Stimulated activated CD4-positive, alpha-beta T cell treated with anti-CD3 and anti-CD28 coated beads, Interleukin-4, amount 100 ng/mL, for 24 hours (primary cell): ENCODE data around the gene HPN.

ENCODE experiments used
- DNase-seq: peaks from one replicate; pipeline ENCODE4 v3.0.0-alpha.2; 2020

HPN gene

DNA sequence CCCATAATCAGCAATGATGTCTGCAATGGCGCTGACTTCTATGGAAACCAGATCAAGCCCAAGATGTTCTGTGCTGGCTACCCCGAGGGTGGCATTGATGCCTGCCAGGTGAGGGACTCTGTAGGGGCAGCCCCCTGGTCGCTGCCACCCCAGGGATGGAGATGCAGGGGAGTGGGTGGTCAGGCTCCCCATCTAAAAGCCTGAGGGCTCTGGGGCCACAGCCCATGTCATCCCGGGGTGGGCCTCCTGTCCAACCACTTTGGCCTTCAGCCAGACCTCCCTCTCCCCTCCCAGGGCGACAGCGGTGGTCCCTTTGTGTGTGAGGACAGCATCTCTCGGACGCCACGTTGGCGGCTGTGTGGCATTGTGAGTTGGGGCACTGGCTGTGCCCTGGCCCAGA, 24.1 kb downstream of the HPN start:
- no peak for DNase-seq

DNA sequence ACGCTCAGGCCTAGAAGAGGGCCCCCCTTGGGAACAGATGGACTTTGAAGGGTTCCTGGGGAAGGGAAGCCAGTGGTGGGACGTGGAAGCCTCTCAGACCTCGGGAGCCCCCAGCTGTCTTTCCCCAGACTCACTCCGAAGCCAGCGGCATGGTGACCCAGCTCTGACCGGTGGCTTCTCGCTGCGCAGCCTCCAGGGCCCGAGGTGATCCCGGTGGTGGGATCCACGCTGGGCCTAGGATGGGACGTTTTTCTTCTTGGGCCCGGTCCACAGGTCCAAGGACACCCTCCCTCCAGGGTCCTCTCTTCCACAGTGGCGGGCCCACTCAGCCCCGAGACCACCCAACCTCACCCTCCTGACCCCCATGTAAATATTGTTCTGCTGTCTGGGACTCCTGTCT, 24.6 kb downstream of the HPN start:
- DNase-seq, result no peak

DNA sequence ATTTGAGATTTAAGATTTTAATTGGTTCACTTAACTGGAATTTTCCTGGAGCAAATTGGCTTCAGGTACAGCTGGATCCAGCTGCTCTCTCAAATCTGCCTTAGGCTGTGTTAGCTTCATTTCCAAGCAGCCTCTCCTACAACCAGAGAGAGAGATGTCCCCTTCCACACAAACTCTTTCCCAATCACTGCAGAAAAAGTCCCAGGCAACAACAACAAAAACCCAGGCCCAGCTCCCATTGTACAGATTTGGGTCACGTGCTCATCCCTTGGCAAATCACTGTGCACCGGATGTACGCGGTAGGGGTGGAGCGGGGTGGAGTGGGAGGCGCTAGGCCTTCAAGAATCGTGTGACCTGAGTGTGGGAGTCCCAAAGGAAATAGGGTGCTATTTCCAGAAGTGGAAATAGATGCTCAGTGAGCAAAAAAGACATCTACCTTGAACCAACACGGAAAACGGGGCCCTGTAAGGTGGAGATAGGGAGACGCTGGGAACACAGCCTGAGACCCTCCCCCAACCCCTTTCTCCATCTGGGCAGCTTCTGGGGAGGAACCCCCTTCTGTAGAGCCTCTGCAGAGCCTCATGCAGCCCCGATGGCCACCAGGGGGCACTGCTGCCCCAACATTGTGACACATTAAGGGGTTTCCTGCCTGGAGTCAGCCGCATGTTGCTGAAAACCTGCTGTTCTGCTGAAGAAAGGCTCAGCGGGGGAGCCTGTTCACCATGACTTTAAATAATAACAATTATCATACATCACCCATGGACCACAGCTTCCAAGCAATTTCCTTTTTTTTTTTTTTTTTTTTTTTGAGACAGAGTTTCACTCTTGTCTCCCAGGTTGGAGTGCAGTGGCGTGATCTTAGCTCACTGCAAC, 25.4 kb downstream of the HPN start:
- DNase-seq, result peak; percentile 92

DNA sequence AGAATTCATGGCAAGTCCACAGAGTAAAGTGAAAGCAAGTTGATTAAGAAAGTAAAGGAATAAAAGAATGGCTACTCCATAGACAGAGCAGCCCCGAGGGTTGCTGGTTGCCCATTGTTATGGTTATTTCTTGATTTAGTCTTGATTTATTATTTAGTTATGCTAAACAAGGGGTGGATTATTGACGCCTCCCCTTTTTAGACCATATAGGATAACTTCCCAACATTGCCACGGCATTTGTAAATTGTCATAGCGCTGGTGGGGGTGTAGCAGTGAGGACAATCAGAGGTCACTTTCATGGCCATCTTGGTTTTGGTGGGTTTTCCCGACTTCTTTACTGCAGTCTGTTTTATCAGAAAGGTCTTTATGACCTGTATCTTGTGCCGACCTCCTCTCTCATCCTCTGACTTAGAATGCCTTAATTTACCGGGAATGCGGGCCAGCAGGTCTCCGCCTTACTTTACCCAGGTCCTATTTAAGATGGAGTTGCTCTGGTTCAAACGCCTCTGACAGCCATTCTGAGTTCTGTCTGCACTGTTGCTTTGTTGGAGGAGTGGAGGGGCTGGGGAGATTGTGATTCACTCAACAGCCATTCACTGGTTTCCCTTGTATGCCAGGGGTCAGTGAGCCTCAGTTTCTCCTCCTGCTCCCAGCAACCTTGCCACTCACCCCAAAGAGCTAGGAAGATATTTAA, 27.6 kb downstream of the HPN start:
- no peak for DNase-seq

DNA sequence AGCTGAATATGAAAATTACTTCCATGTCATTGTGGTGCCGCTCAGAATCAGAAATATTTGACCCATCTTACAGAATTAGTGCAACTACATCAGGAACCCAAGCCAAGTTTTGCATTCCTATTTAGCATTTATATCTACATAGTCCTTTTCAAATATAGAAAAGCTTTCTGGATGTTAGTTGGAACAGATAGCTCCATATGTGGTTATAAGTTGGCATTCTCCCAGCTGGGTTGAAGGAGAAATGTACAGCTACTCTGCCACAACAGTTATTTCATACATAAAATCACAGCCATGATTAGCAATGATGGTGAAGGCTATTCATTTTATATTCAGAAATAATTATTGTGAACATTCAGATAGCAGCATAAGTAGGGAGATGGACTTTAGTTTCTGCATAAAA, 28.2 kb downstream of the HPN start:
- DNase-seq, result no peak

DNA sequence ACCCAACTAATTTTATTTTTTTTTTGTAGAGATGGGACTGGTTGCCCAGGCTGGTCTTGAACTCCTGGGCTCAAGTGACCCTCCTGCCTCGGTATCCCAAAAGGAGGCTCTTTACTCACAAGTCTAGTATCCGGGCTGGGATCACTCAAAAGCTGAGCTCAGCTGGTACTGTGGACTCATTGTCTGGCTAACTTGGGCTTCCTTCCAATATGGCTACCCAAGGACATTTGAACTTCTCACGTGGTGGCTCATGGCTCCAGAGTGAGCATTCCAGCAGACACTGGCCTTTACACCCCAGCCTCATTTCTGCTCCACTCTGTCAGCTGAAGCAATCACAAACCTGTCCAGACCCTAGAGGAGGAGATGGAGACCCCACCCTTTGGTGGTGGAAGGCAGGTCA, 28.9 kb downstream of the HPN start:
- no peak for DNase-seq

DNA sequence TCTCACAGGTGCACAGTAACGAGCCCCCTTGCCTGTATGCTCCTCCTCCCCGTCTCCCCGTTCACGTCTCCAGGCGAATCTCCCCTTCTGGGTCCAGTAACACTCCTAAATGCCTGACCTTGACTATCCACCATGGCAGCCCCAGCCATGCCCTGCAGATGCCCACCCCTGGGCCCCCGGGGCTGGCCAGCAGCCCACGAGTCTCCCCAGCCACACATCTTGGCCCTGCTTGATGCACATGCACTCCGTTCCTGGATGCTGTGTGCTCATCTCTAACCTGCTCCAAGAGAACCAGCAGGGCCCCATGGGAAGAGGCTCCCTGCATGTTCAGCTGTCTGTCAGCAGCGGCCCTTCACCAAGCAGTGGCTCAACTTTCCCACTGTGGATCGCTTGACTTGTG, 32.0 kb downstream of the HPN start:
- no peak for DNase-seq

DNA sequence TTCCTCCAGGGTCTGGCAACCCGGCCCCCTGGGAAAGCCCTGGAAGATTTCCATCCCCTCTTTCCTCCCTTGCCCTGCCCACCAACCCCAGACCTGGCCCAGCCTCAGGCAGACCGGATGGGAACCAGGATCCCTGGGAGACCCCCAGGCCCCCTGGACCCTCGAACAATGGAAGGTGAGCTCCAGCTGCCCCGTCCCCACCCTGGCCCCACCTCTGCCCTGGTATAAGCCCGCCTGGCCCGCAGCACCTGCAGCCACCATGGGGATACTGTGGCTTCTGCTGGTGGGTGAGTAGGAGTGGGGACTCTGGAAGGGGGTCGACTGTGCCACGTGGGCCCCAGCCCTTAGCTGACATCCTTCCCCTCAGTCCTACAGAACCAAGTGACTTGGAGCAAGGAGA, 32.4 kb downstream of the HPN start:
- DNase-seq, result no peak

DNA sequence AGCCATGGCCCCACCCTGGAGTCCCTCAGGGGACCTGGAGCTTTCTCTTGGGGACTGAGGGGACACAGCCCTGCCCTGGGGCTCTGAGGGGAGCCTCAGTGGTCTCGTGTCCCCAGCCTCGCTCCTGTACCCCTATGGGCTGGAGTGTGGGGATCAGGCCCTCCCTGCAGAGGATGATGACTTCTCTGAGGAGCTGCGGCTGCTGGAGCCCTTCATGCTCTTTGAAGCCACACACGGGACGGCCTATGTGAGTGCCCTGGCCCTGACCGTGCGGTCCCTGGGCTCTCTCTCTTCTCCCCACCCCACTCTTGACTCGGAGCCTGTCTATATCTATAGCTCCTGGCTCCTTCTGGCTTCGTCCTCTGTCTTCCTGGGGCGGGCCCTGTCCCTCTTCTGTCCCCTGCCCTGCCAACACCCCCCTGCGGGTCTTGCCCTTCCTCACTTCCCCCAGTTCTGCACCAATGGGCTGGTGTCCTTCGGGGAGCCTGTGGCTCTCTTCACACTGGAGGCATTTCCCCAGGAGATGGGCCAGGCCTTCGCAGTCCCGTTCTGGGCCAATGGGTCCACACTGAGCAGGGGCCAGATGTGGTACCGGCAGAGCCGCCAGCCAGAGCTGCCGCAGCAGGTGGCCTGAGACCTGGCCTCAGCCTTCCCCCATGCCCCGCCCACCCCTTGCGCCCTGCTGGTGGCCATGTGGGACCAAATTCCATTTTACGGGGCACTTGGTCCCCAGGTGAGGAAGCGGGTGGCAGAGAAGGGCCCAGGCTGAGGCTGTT, 33.1 kb downstream of the HPN start:
- no peak for DNase-seq

DNA sequence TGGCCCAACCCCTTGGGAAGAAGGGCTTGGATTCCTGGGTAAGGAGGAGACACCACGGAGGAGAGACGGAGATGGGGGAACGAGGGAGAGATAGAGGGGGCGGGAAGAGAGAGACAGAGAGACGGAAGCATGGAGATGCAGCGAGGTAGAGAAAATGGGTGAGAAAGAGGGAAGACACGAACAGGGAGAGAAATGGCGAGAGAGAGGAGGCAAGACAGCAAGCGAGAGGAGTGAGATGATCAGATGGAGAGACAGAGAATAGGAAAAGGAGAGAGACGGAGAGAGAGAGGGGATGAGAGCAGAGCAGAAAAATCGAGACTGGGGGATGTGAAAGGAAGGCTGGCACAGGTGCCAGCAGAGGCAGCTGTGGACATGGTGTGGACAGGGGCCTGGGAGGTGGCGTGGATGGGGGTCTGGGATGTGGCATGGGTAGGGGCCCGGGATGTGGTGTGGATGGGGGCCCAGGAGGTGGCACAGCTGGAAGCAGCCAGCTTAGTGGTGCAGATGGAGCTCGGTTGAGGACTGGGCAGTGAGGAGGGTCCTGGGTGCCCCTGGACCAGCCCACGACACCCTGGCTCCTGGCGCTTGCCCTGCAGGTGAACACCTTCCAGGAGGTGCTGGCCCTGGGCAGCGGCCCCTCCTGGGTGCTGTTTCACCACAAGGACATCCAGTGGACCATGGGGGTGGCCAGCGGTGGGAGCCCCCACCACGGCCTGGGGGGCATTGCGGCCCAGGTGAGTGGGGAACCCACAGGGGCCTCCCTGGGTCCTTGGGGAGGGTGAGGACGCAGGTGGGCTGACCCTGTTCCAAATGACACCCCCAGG, 33.9 kb downstream of the HPN start:
- no peak for DNase-seq

DNA sequence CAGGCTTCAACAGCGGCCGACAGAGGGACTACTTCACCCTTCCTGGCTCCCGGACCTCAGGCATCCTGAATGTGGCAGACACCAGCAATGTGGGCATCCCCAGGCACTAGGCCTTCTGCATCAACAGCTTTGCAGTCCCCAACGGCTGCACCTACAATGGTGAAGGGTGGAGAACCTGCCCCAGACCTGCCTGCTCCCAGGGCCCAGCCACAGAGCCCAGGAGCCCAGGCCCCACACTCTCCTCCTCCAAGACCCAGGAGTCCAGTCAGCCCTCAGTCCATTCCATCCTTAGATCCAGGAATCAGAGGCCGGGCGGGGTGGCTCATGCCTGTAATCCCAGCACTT, 34.5 kb downstream of the HPN start:
- DNase-seq, result no peak

DNA sequence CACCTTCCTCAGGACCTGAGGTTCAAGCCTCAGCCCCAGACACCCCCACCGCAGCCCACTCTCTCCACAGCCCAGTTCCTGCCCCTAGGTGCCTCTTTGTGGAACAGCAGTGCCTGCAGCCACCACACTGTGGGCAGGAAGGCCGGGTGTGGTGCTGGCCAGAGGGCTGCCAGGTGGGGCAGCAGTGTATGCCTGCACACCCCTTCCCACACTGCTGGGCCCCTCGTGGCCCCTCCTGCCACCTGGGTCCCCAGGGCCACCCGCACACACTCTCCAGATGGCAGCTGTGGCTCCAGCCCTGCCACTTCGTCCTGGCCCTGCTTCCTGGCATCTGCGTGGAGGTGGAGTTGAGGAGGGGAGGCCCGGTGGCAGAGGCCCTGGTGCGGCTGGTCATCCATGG, 35.1 kb downstream of the HPN start:
- DNase-seq, result no peak

DNA sequence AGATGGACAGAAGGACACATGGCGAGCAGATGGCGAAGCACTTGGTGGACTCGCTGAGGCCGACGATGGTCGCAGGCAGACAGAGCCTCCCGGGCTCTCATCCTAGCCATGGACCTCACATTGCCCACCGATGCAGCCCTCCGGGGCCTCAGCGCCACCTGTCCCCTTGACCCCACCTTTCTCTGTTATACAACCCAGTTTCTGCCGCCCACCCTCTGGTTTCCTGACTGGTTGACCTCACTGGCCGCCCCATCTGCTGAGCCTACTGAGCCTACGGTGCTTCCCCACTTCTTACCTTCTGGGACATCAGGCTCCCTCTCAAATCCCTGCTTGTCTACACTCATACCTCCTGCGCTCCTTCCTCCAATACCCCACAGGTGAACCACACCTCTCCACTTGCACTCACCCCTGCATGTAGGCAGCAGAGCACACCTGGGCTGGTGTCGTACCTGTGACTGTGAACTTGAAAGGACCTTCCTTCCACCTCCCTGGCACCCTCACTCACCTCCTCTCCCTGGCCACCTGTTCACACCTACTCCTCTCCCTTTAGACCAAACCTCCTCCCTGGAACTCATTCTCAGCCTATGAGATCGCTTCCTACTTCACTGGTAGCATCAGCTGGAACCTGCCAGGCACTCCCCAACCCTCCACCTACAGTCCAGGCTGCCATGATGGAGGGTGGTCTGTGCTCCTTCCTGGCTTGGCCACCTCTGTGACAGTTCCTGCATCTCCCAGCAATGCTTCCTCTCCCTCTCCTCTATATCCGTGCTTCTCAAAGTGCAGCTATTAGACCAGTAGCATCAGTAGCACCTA, 36.1 kb downstream of the HPN start:
- DNase-seq, result no peak

DNA sequence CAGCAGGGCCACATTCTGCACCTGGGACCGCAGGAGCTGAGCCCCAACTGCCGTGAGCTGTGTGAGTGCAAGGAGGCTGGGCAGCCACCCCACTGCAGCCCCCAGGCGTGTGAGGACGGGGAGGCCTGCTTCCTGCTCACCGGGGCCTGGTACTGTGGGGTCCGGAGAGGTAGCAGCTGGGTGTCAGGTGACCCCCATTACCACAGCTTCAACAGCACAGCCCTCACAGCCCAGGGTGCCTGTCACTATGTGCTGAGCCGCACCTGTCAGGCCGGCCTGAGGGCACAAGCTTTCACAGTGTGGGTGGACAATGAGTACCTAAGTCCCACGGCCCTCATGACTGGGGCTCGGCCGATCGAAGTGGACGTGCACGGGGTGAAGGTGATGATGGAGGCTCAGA, 38.3 kb downstream of the HPN start:
- DNase-seq, result no peak

DNA sequence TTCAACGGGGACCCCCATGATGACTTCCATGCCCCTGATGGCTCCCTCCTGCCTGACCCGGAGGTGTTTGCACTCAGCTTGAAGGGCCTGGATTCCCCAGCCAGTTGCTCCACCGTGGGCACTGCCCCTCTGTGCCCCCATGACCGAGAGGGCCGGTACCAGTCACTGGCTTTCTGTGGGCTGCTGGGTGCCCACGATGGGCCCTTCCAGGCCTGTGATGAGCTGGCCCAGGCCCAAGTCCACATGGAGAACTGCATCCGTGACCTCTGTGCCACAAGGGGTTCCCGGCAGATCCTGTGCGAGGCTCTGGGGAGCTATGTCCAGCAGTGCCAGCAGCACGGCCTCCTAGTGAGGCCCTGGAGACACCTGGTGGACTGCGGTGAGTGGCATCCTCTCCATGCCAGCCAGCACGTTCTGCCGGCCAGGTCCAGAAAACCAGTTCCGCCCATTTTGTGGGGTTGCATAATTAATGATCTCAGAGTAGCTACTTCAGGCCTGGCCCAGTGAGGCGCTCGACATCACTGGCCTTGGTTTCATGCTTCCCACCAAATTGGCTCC, 39.2 kb downstream of the HPN start:
- no peak for DNase-seq

DNA sequence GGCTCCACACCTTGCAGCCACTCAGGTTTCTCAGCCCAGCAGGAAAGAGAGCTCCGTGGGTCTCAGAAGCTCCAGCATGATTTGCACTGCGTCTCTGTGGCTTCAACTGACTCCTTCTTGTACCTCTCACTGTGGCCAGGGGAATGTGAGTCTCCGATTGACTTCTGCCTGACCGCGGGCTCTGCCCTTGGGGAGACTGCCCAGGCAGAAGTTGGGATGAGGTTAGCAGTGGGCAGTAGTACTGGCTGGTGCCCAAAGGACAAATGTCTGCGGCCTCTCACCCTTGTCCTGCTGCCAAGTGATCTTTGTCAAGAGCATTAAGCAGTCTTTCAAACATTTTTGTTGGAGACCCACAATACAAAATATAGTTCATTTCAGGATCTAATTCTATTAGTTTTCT, 39.7 kb downstream of the HPN start:
- DNase-seq, result no peak

DNA sequence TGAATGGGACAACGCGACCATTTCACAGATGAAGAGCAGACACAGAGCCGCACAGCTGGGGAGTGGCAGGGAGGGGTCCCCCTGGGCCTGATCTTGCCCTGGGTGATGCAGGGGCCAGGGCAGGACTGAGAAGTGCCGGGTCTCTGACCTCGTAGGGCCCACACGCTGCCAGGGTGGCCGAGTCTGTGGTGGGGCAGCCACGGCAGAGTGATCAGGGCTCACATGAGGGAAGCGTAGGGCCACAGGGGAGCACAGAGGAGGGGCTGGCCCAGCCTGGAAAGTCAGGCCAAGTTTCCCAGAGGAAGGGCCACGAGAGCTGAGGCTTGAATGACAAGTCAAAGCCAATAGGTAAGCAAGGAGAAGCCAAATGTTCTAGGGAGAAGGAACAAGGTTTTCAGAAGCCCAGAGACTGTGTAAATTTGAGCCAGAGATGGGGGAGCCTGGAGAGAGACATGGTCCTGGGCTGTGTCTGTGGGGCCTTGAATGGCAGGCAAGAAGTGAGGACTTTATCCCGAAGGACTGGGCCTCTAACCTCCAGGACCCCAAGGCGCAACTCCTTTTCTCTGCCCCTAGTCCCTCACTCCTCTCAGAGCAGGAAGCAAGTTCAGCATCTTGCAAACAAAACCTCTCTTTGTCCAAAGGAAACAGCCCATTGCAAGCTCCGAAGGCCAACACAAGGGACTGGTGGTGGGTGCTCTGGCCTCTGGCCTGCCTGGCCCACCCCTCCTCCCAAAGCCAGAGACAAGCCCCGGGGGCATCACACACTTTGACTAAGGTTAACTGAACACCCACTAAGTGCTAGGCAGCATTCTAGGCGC, 42.4 kb downstream of the HPN start:
- no peak for DNase-seq

DNA sequence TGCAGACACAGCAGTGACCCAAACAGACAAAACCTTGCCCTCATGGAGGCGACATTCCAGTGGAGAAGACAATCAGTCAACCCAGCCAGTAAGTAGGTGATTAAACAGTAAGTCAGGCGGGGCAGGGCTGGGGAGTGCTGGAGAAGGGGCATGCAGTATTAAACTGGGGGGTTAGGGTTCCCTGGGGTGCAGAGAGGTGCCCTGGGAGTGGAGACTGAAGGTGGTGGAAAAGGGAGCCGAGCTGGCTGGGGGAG, 42.9 kb downstream of the HPN start:
- no peak for DNase-seq

DNA sequence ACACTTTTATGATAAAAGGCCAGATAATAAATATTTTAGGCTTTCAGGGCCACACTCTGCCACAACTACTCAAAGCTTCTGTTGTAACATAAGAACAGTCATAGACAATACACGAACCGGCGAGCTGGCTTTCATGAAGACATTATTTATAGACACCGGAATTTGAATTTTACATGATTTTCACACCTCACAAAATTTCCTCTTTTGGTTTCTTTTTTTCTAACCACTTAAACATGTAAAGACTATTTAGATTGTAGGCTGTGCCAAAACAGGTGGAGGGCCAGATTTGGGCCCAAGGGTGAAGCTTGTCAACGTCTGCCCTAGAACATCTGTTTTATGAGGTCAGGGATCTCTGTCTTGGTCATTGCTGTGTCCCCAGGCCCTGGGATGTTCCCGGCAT, 44.4 kb downstream of the HPN start:
- no peak for DNase-seq

DNA sequence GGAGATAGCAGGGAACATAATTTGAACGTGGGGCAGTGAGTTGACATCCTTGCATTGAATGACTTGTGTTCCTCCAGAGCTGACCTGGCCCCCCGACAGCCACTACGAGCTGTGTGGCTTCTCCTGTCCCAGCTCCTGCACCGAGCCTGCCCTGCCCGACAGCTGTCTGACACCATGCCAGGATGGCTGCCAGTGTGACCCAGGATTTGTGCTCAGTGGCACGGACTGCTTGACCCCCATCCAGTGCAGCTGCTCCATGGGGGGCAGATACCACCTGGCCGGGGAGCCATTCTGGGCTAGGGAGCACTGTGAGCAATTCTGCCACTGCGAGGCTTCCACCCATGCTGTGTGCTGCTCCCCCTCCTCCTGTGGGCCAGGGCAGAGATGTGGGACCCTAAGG, 44.9 kb downstream of the HPN start:
- no peak for DNase-seq

DNA sequence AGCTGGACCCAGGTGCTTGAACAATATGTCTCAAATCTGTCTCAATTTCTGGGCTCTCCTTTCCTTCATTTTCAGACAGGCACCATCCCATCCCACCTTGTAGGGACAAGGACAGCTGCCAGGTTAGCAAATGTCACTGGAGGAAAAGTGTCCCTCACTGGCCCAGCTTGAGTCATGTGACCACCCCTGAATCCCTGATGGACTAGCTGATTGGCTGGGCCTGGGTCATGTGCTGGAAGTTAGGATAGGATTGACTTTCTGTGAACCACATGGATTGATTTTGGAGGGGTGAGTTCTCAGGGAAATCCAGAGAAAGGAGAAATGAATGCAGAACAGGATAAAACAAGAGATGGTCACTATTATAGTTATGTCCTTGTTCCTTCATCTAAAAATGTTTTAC, 45.9 kb downstream of the HPN start:
- no peak for DNase-seq
